ENCODE data around the gene NLK.
A peak's percentile ranks its signal among the peaks of the same experiment; 100 is the strongest.

The NLK gene

GRCh38 chr17:28042657-28042720, at the start of gene NLK:
TSS of gene NLK (plus strand) at chr17:28042677. CDS start at chr17:28042874, 197 bp downstream.
- Histone ChIP-seq H3K9me3 (ENCODE audit: severe bottlenecking) (peaks cover 5% of the 10 kb centered on the region), H3K27me3 (ENCODE audit: insufficient read depth, low read depth, severe bottlenecking) (no peaks in the 10 kb centered on the region), H3K27ac (peak within 1 kb of the TSS; percentile 82), H3K36me3 (peaks cover 25% of the 10 kb centered on the region), H3K4me3 (ENCODE audit: low read depth, low read length) (peak within 1 kb of the TSS; percentile 73)
- no peak for DNase-seq
- TF ChIP-seq, protein P1, sequence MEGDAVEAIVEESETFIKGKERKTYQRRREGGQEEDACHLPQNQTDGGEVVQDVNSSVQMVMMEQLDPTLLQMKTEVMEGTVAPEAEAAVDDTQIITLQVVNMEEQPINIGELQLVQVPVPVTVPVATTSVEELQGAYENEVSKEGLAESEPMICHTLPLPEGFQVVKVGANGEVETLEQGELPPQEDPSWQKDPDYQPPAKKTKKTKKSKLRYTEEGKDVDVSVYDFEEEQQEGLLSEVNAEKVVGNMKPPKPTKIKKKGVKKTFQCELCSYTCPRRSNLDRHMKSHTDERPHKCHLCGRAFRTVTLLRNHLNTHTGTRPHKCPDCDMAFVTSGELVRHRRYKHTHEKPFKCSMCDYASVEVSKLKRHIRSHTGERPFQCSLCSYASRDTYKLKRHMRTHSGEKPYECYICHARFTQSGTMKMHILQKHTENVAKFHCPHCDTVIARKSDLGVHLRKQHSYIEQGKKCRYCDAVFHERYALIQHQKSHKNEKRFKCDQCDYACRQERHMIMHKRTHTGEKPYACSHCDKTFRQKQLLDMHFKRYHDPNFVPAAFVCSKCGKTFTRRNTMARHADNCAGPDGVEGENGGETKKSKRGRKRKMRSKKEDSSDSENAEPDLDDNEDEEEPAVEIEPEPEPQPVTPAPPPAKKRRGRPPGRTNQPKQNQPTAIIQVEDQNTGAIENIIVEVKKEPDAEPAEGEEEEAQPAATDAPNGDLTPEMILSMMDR (IDR thresholded peaks at IDR 0.05; ENCODE audit: low read depth, low read length): no peak

- no peak overlapping the region for H3K27ac ChIP-seq
- no peak overlapping the region for H3K4me3 ChIP-seq (ENCODE audit: low read depth, low read length)
Observed at GRCh38 chr17:27993161-27993695, 49.2 kb upstream of the NLK start.

DNA sequence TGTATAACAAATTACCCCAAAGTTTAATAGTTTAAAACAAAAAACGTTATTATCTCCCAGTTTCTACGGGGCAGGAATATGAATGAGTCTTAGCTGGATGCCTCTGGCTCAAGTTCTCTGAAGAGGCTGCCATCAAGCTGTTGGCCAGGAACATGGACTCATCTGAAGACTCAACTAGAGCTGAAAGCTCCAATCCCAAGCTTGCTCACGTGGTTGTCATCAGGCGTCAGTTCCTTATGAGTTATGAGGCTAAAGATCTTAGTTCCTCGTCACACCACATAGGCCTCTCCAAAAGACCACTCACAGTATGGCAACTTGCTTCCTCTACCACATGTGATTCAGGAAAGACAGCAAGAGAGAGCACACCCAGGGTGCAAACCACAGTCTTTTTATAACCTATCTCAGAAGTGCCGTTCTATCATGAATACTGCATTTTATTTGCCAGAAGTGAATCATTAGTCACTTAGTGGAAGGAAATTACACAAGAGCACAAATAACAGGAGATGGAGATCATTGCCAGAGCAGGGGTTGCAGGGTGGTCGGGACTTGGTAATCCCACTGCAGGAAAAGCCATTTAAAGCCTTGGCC, 48.7 kb upstream of the NLK start:
- Histone ChIP-seq H3K27ac (no peak overlapping the region), H3K27me3 (ENCODE audit: insufficient read depth, low read depth, severe bottlenecking) (no peaks in the 10 kb centered on the region), H3K9me3 (ENCODE audit: severe bottlenecking) (peaks cover 3% of the 10 kb centered on the region), H3K36me3 (no peaks in the 10 kb centered on the region), H3K4me3 (ENCODE audit: low read depth, low read length) (no peak overlapping the region)
- TF ChIP-seq, protein P1 (IDR thresholded peaks at IDR 0.05; ENCODE audit: low read depth, low read length): no peak
- DNase-seq: no peak

More at GRCh38 chr17:27993161-27993695, 49.2 kb upstream of the NLK start:
- Histone ChIP-seq H3K9me3 (ENCODE audit: severe bottlenecking) (peaks cover 6% of the 10 kb centered on the region), H3K27me3 (ENCODE audit: insufficient read depth, low read depth, severe bottlenecking) (no peaks in the 10 kb centered on the region), H3K36me3 (no peaks in the 10 kb centered on the region)
- DNase-seq: no peak
- TF ChIP-seq, protein P1 (IDR thresholded peaks at IDR 0.05; ENCODE audit: low read depth, low read length): no peak

DNA sequence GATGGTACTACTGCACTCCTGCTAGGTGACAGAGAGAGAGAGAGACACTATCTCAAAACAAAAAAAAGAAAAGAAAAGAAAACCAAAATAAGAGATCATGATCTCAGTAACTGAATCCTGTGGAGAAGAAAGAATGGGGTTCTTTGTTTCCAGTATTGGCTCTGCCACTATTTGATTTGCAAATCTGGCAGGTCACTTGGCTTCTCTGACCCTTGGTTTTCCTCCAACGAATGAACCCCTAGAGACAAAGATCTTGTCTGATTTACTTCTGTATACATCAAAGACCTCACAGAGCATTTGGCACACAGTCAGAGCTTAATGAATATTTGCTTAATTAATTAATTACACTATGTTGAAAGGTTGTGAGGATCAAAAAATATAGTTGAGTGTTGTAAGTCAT, 47.9 kb upstream of the NLK start:
- TF ChIP-seq, protein P1 (IDR thresholded peaks at IDR 0.05; ENCODE audit: low read depth, low read length): no peak
- Histone ChIP-seq H3K27me3 (ENCODE audit: insufficient read depth, low read depth, severe bottlenecking) (no peaks in the 10 kb centered on the region), H3K36me3 (no peaks in the 10 kb centered on the region), H3K4me3 (ENCODE audit: low read depth, low read length) (no peak overlapping the region), H3K9me3 (ENCODE audit: severe bottlenecking) (peaks cover 3% of the 10 kb centered on the region), H3K27ac (no peak overlapping the region)
- no peak for DNase-seq

DNA sequence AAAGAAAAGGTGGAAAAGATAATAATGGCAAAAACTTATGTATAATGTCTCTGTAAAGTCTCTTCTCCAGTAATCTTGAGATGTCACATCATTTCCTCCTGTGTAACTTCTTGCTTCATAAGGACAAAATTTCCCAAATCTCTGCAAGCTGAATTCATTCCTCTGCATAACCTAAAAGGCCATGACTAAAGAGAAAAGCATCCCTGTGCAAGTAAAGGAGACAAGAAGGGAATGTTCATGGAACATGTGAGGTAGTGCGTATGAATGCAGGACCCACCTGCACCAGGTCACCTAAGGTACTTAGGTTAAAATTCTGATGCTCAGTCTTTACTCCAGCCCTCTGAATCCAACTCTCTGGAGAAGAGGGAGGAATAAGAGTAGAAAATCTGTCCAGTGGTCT, 46.9 kb upstream of the NLK start:
- H3K9me3 ChIP-seq (ENCODE audit: severe bottlenecking): no peaks in the 10 kb centered on the region
- no peak overlapping the region for H3K4me3 ChIP-seq (ENCODE audit: low read depth, low read length)
- H3K36me3 ChIP-seq: no peaks in the 10 kb centered on the region
- no peak for DNase-seq
- peak overlapping the region; percentile 90 for H3K27ac ChIP-seq
- no peaks in the 10 kb centered on the region for H3K27me3 ChIP-seq (ENCODE audit: insufficient read depth, low read depth, severe bottlenecking)
- TF ChIP-seq, protein P1 (IDR thresholded peaks at IDR 0.05; ENCODE audit: low read depth, low read length): no peak

Measured in WERI-Rb-1 (cell line).